CD4-positive, alpha-beta T cell (primary cell): ENCODE results near the gene TIMM44. TPM values are rescaled to one million over a fixed set of nuclear protein-coding genes. Genes with fewer than 3 reads are reported as not detected.
A peak's percentile ranks its signal among the peaks of the same experiment; 100 is the strongest.

Experiments used
- ATAC-seq: fragments of 200-7000 bp; cut with Tn5 transposase; one replicate; pipeline ENCODE4 v1.10.0; 2022; ENCODE audit warnings: mild to moderate bottlenecking; ENCODE audit not compliant: poor library complexity
- CTCF ChIA-PET: fragments of 350-600 bp; sonication (Branson Sonifier 250); formaldehyde crosslinking; loops from one replicate; lab custom pipeline; 2021; ENCODE audit warnings: antibody characterized with exemption, inconsistent platforms; lab: Charles Lee
- POLR2A ChIA-PET: fragments of 350-600 bp; sonication (Branson Sonifier 250); formaldehyde crosslinking; loops from one replicate; lab custom pipeline; 2021; ENCODE audit warnings: antibody characterized with exemption, inconsistent platforms; lab: Charles Lee
- DNase-seq, 14 experiments: peaks; one replicate each; pipeline ENCODE4 v3.0.0-alpha.2; 2013 to 2020; ENCODE audit warnings: mixed read lengths in 2 of 14
- H3K27ac ChIP-seq, 2 donors: one replicate each; pipeline versions ENCODE4 v1.5.1 to v1.7.0; 2013; ENCODE audit warnings: low read length in 2 of 2, low read depth in 1 of 2, mild to moderate bottlenecking in 1 of 2
- H3K27me3 ChIP-seq, 2 experiments: 1 replicate in 1 of 2; 2 replicates in 1 of 2; pipeline versions ENCODE4 v1.6.1 to v1.7.0; 2013; ENCODE audit warnings: low read length in 2 of 2, control low read depth in 1 of 2, mild to moderate bottlenecking in 1 of 2, moderate library complexity in 1 of 2; ENCODE audit not compliant: insufficient read depth in 2 of 2, control insufficient read depth in 1 of 2
- H3K36me3 ChIP-seq: one replicate; pipeline ENCODE4 v1.6.1; 2013; ENCODE audit warnings: low read length, control low read depth; ENCODE audit not compliant: insufficient read depth
- H3K4me1 ChIP-seq: one replicate; pipeline ENCODE4 v1.6.1; 2013; ENCODE audit warnings: low read length, control low read depth; ENCODE audit not compliant: insufficient read depth
- H3K4me3 ChIP-seq: one replicate; pipeline ENCODE4 v1.5.1; 2013; ENCODE audit warnings: mild to moderate bottlenecking, low read length, moderate library complexity
- H3K9me3 ChIP-seq, 2 experiments: 1 replicate in 1 of 2; 2 replicates in 1 of 2; pipeline versions ENCODE4 v1.6.1 to v1.7.0; 2013; ENCODE audit warnings: low read length in 2 of 2, mild to moderate bottlenecking in 2 of 2, control low read depth in 1 of 2, moderate library complexity in 1 of 2; ENCODE audit not compliant: control insufficient read depth in 1 of 2, insufficient read depth in 1 of 2
- H3K27ac Mint-ChIP-seq: one replicate; pipeline ENCODE4 v1.8.0; 2020; ENCODE audit warnings: mixed read lengths
- H3K27me3 Mint-ChIP-seq: one replicate; pipeline ENCODE4 v1.8.0; 2021; ENCODE audit warnings: mixed read lengths
- H3K36me3 Mint-ChIP-seq: one replicate; pipeline ENCODE4 v1.8.0; 2021; ENCODE audit warnings: low read depth, mixed read lengths
- H3K4me1 Mint-ChIP-seq: one replicate; pipeline ENCODE4 v1.8.0; 2021; ENCODE audit warnings: low read depth, mixed read lengths
- H3K4me3 Mint-ChIP-seq: one replicate; pipeline ENCODE4 v1.8.0; 2020; ENCODE audit warnings: mild to moderate bottlenecking, mixed read lengths
- H3K9me3 Mint-ChIP-seq: one replicate; pipeline ENCODE4 v1.8.0; 2020; ENCODE audit warnings: mixed read lengths
- intact Hi-C, 2 experiments: fragments of 100-400 bp; cut with DNase I in 1 of 2; cut with micrococcal nuclease in 1 of 2; formaldehyde crosslinking; loops; one replicate each; pipeline versions ENCODE4 v1.15.1 to v1.9.0; 2023 to 2025; cut with DNase I, micrococcal nuclease
- total RNA-seq, 174 experiments: library from RNA in 2 of 174; stranded (reverse) in 2 of 174; gene quantifications; one replicate each; pipeline ENCODE4 v1.2.3 and lab custom pipeline; 2021 to 2026
- TF ChIP-seq, protein P1 (sequence below): fragments of 200-600 bp; IDR thresholded peaks from one replicate; pipeline ENCODE4 v1.8.0; 2022; ENCODE audit warnings: antibody characterized with exemption, mild to moderate bottlenecking

Gene TIMM44
- total RNA-seq, 2 experiments from 2014 or later, result 83.9 to 85.0 TPM

GRCh38 chr19:7904074-7905020 is 39.1 kb downstream of the TIMM44 start:
- Mint-ChIP-seq H3K27me3 (peaks cover 6% of the 10 kb centered on the region), H3K9me3 (no peaks in the 10 kb centered on the region), H3K4me1 (peaks cover 26% of the 10 kb centered on the region), H3K4me3 (peak overlapping the region; percentile 91), H3K36me3 (peaks cover 26% of the 10 kb centered on the region), H3K27ac (peak overlapping the region; percentile 89)
- CTCF ChIA-PET, result interaction anchor here (0.6 to 3.5 kb wide), 13 partner anchors 12 to 1544 kb away, joined by 3 to 26 read pairs (median 4); partner anchors contain the start of genes PRR36, SNAPC2, TIMM44 and TRAPPC5
- TF ChIP-seq, protein P1, sequence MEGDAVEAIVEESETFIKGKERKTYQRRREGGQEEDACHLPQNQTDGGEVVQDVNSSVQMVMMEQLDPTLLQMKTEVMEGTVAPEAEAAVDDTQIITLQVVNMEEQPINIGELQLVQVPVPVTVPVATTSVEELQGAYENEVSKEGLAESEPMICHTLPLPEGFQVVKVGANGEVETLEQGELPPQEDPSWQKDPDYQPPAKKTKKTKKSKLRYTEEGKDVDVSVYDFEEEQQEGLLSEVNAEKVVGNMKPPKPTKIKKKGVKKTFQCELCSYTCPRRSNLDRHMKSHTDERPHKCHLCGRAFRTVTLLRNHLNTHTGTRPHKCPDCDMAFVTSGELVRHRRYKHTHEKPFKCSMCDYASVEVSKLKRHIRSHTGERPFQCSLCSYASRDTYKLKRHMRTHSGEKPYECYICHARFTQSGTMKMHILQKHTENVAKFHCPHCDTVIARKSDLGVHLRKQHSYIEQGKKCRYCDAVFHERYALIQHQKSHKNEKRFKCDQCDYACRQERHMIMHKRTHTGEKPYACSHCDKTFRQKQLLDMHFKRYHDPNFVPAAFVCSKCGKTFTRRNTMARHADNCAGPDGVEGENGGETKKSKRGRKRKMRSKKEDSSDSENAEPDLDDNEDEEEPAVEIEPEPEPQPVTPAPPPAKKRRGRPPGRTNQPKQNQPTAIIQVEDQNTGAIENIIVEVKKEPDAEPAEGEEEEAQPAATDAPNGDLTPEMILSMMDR, result no peak
- Histone ChIP-seq H3K27ac (peak overlapping the region; percentile 68 to 87), H3K36me3 (peaks cover 29% of the 10 kb centered on the region), H3K9me3 (no peaks in the 10 kb centered on the region), H3K4me1 (peaks cover 55% of the 10 kb centered on the region), H3K27me3 (no peaks in the 10 kb centered on the region), H3K4me3 (peak overlapping the region; percentile 85)
- ATAC-seq, result peak; percentile 62
- peak in 8 of 14 experiments; percentile 30 to 93 (median 68) for DNase-seq
- intact Hi-C loops, result loop anchor here in 1 of 2 experiments (1.0 to 10.0 kb wide), 3 partner anchors 16 to 370 kb away; partner anchors contain the start of genes PNPLA6, SNAPC2 and TIMM44
- POLR2A ChIA-PET, result interaction anchor here (0.7 to 2.2 kb wide), 15 partner anchors 8 to 555 kb away, joined by 3 to 116 read pairs (median 4); partner anchors contain the start of genes ARHGEF18, PET100, PNPLA6 and SNAPC2

DNA sequence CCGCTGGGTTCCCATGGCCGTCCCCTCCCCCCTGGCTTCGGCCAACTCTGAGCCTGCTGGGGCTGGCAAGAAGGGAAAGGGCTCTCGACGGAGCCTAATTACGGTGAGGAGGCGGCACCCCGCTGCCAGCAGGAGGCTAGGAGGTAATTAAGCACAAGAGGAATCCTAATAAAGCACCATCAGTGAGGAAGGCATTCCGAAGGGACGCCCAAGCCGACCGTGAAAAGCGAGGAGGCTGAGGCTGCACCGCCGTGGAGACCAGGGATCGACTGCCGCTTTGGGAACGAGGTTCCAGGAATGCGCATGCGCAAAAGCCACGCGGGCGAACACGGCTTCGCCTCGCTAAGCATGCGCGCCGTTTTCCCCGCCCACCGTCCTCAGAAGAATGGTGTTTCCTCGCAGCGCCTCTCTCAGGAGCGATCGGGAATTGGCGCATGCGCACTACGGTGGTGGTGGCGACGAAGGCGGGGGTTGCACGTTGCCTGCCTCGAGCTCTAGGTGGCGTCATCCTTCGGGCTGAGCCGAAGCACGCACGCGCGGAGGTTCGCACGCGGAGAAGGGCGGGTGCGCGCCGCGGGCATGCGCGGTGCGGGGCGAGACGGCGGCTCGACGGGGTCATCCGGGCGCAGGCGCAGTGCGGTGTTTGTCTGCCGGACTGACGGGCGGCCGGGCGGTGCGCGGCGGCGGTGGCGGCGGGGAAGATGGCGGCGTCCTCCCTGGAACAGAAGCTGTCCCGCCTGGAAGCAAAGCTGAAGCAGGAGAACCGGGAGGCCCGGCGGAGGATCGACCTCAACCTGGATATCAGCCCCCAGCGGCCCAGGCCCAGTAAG is 40.0 kb downstream of the TIMM44 start, which contains the start of gene MAP2K7:
Gene MAP2K7 (plus strand): TSS at position 634 of the 830 bp plus-strand sequence. CDS start 68 bp downstream, at position 702.
- no peaks in the 10 kb centered on the region for H3K27me3 ChIP-seq
- Mint-ChIP-seq H3K27ac (peak within 1 kb of the TSS; percentile 89), H3K4me1 (peaks cover 26% of the 10 kb centered on the region), H3K27me3 (peaks cover 6% of the 10 kb centered on the region), H3K4me3 (peak within 1 kb of the TSS; percentile 92), H3K36me3 (peaks cover 23% of the 10 kb centered on the region), H3K9me3 (no peaks in the 10 kb centered on the region)
- POLR2A ChIA-PET, result interaction anchor here (0.5 to 2.2 kb wide), 21 partner anchors 8 to 554 kb away, joined by 3 to 116 read pairs (median 3); partner anchors contain the start of genes ARHGEF18, PET100, PNPLA6 and SNAPC2
- peak within 1 kb of the TSS; percentile 85 for H3K4me3 ChIP-seq
- peak within 1 kb of the TSS; percentile 68 to 87 for H3K27ac ChIP-seq
- no peaks in the 10 kb centered on the region for H3K9me3 ChIP-seq
- peaks cover 48% of the 10 kb centered on the region for H3K4me1 ChIP-seq
- CTCF ChIA-PET, result interaction anchor here (0.6 to 3.5 kb wide), 13 partner anchors 12 to 1543 kb away, joined by 3 to 26 read pairs (median 4); partner anchors contain the start of genes PRR36, SNAPC2, TIMM44 and TRAPPC5
- peak; percentile 87 for ATAC-seq
- TF ChIP-seq, protein P1, result peak; percentile 73
- intact Hi-C loops, result loop anchor here in 1 of 2 experiments (1.0 to 10.0 kb wide), 4 partner anchors 17 to 369 kb away; partner anchors contain the start of genes PNPLA6, SNAPC2 and TIMM44
- peak; percentile 100 for DNase-seq
- peaks cover 24% of the 10 kb centered on the region for H3K36me3 ChIP-seq
